ENCODE data around the gene ENKUR.
"Not testable (repeated sequence)": the region's sequence is repeated elsewhere in the genome, so short reads cannot be mapped to it uniquely, and the experiment has no call there.

ENKUR gene

GRCh38 chr10:24971374-24971773 lies 44.6 kb downstream of the ENKUR start:
- Histone ChIP-seq H3K27me3 (ENCODE audit: insufficient read depth, poor library complexity, severe bottlenecking) (no peaks in the 10 kb centered on the region), H3K36me3 (ENCODE audit: low read depth) (no peaks in the 10 kb centered on the region), H3K4me1 (ENCODE audit: insufficient read depth, poor library complexity, severe bottlenecking) (no peaks in the 10 kb centered on the region), H3K27ac (ENCODE audit: poor library complexity, severe bottlenecking) (no peak overlapping the region), H3K4me3 (ENCODE audit: severe bottlenecking) (no peak overlapping the region), H3K9me3 (ENCODE audit: severe bottlenecking) (no peaks in the 10 kb centered on the region)
- no peak for ATAC-seq (ENCODE audit: low read depth)
- TF ChIP-seq CTCF (IDR thresholded peaks at IDR 0.05; ENCODE audit: poor library complexity, severe bottlenecking), result no peak
- DNase-seq (ENCODE audit: low spot score), result no peak

GRCh38 chr10:24969841-24970281 lies 46.1 kb downstream of the ENKUR start:
- DNase-seq (ENCODE audit: low spot score) (no peak), ATAC-seq (ENCODE audit: low read depth) (no peak)
- H3K27ac ChIP-seq (ENCODE audit: poor library complexity, severe bottlenecking), result no peak overlapping the region
- no peaks in the 10 kb centered on the region for H3K4me1 ChIP-seq (ENCODE audit: insufficient read depth, poor library complexity, severe bottlenecking)
- no peak for TF ChIP-seq CTCF (IDR thresholded peaks at IDR 0.05; ENCODE audit: poor library complexity, severe bottlenecking)
- H3K4me3 ChIP-seq (ENCODE audit: severe bottlenecking), result no peak overlapping the region
- no peaks in the 10 kb centered on the region for H3K36me3 ChIP-seq (ENCODE audit: low read depth)
- no peaks in the 10 kb centered on the region for H3K9me3 ChIP-seq (ENCODE audit: severe bottlenecking)
- H3K27me3 ChIP-seq (ENCODE audit: insufficient read depth, poor library complexity, severe bottlenecking), result no peaks in the 10 kb centered on the region

- ATAC-seq (ENCODE audit: low read depth); H3K27ac ChIP-seq (ENCODE audit: poor library complexity, severe bottlenecking); H3K27me3 ChIP-seq (ENCODE audit: insufficient read depth, poor library complexity, severe bottlenecking); DNase-seq (ENCODE audit: low spot score); H3K36me3 ChIP-seq (ENCODE audit: low read depth); H3K4me3 ChIP-seq (ENCODE audit: severe bottlenecking); H3K4me1 ChIP-seq (ENCODE audit: insufficient read depth, poor library complexity, severe bottlenecking); H3K9me3 ChIP-seq (ENCODE audit: severe bottlenecking): not testable (repeated sequence)
Observed at GRCh38 chr10:24968951-24969350, 47.0 kb downstream of the ENKUR start.

- ATAC-seq (ENCODE audit: low read depth), result no peak
- no peak for TF ChIP-seq CTCF (IDR thresholded peaks at IDR 0.05; ENCODE audit: poor library complexity, severe bottlenecking)
- Histone ChIP-seq H3K27me3 (ENCODE audit: insufficient read depth, poor library complexity, severe bottlenecking) (no peaks in the 10 kb centered on the region), H3K9me3 (ENCODE audit: severe bottlenecking) (no peaks in the 10 kb centered on the region), H3K36me3 (ENCODE audit: low read depth) (no peaks in the 10 kb centered on the region), H3K4me1 (ENCODE audit: insufficient read depth, poor library complexity, severe bottlenecking) (peaks cover 5% of the 10 kb centered on the region), H3K4me3 (ENCODE audit: severe bottlenecking) (no peak overlapping the region), H3K27ac (ENCODE audit: poor library complexity, severe bottlenecking) (no peak overlapping the region)
- no peak for DNase-seq (ENCODE audit: low spot score)
Observed at GRCh38 chr10:24968349-24968748, 47.6 kb downstream of the ENKUR start.

GRCh38 chr10:24966962-24967481 lies 48.9 kb downstream of the ENKUR start:
- H3K4me3 ChIP-seq (ENCODE audit: severe bottlenecking), result no peak overlapping the region
- no peak for TF ChIP-seq CTCF (IDR thresholded peaks at IDR 0.05; ENCODE audit: poor library complexity, severe bottlenecking)
- no peaks in the 10 kb centered on the region for H3K36me3 ChIP-seq (ENCODE audit: low read depth)
- H3K4me1 ChIP-seq (ENCODE audit: insufficient read depth, poor library complexity, severe bottlenecking), result peaks cover 8% of the 10 kb centered on the region
- ATAC-seq (ENCODE audit: low read depth) (no peak), DNase-seq (ENCODE audit: low spot score) (no peak)
- no peak overlapping the region for H3K27ac ChIP-seq (ENCODE audit: poor library complexity, severe bottlenecking)
- H3K27me3 ChIP-seq (ENCODE audit: insufficient read depth, poor library complexity, severe bottlenecking), result no peaks in the 10 kb centered on the region
- H3K9me3 ChIP-seq (ENCODE audit: severe bottlenecking), result no peaks in the 10 kb centered on the region
